ENCODE measurements around the gene ZDHHC16. TPM values are rescaled to one million over a fixed set of nuclear protein-coding genes. Genes with fewer than 3 reads are reported as not detected.
A peak's percentile ranks its signal among the peaks of the same experiment; 100 is the strongest.

Gene ZDHHC16
- total and polyA plus RNA-seq, 2 donors (not counting 1 experiment from before 2014, with no cell fraction given) = 24.1 to 41.5 TPM

DNA sequence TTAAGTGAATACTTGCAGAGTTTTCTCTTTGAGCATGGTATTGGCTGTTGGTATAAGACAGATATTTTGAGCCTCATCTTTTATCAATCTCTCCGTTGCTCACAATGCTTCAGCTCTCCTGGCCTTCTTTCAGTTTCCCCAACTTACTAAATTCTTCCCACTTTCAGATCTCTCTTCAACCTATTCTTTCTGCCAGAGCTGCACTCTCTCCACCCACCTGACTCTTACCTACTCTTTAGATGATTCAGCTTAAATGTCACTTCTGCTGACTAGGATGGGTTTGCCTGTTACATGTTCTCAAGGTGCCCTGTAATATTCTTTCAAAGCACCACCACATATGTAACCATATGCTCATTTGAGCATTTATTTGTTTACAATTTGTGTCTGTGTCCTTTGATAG, 1.8 kb upstream of the ZDHHC16 start:
- Histone ChIP-seq H3K36me3 (replicated peaks in 1 of 2; ENCODE audit: control extremely low read depth in 1 of 2, control insufficient read depth in 1 of 2, extremely low read depth in 1 of 2, insufficient read depth in 2 of 2, low read length in 1 of 2) (peaks cover 0 to 23% of the 10 kb centered on the region in 2 experiments), H3K9ac (ENCODE audit: low read length) (no peak overlapping the region), H2AFZ (ENCODE audit: insufficient read depth, low read depth, low read length, poor library complexity, severe bottlenecking) (no peak overlapping the region), H3K4me3 (ENCODE audit: control extremely low read depth in 1 of 5, extremely low read depth in 1 of 5, insufficient read depth in 1 of 5, low read depth in 2 of 5, low read length in 4 of 5) (no peak overlapping the region), H3K27me3 (replicated peaks in 1 of 4; ENCODE audit: control extremely low read depth in 1 of 4, control insufficient read depth in 3 of 4, insufficient read depth in 4 of 4, low read length in 3 of 4) (no peaks in the 10 kb centered on the region), H4K20me1 (ENCODE audit: control insufficient read depth, insufficient read depth, low read length, poor library complexity, severe bottlenecking) (no peaks in the 10 kb centered on the region), H3K9me3 (ENCODE audit: control extremely low read depth in 1 of 3, control insufficient read depth in 2 of 3, insufficient read depth in 1 of 3, low read length in 2 of 3) (no peaks in the 10 kb centered on the region), H3K27ac (ENCODE audit: low read length in 2 of 2) (no peak overlapping the region), H3K79me2 (ENCODE audit: control insufficient read depth, insufficient read depth, low read length) (peaks cover 61% of the 10 kb centered on the region), H3K4me1 (ENCODE audit: control insufficient read depth in 2 of 2, insufficient read depth in 2 of 2, low read length in 2 of 2) (peaks cover 18 to 26% of the 10 kb centered on the region in 2 donors), H3K4me2 (replicated peaks; ENCODE audit: low read depth, low read length, poor library complexity, severe bottlenecking) (no peak overlapping the region)
- ChIA-PET CTCF (interaction anchor here (2.8 kb wide), 1 partner anchor 39 kb away, joined by 5 read pairs; no protein-coding TSS in a partner anchor), POLR2A (no interaction called here)
- no peak for TF ChIP-seq EZH2 (IDR thresholded peaks at IDR 0.05; ENCODE audit: borderline replicate concordance, insufficient read depth, low read depth, low read length, poor library complexity, severe bottlenecking)
- TF ChIP-seq, protein P1, sequence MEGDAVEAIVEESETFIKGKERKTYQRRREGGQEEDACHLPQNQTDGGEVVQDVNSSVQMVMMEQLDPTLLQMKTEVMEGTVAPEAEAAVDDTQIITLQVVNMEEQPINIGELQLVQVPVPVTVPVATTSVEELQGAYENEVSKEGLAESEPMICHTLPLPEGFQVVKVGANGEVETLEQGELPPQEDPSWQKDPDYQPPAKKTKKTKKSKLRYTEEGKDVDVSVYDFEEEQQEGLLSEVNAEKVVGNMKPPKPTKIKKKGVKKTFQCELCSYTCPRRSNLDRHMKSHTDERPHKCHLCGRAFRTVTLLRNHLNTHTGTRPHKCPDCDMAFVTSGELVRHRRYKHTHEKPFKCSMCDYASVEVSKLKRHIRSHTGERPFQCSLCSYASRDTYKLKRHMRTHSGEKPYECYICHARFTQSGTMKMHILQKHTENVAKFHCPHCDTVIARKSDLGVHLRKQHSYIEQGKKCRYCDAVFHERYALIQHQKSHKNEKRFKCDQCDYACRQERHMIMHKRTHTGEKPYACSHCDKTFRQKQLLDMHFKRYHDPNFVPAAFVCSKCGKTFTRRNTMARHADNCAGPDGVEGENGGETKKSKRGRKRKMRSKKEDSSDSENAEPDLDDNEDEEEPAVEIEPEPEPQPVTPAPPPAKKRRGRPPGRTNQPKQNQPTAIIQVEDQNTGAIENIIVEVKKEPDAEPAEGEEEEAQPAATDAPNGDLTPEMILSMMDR (IDR thresholded peaks at IDR 0.05) = no peak
- ATAC-seq (ENCODE audit: low read depth) = no peak
- Mint-ChIP-seq H3K4me1 (peaks cover 39% of the 10 kb centered on the region), H3K27me3 (no peaks in the 10 kb centered on the region), H3K4me3 (peak overlapping the region; percentile 99), H3K9me3 (ENCODE audit: insufficient read depth) (no peaks in the 10 kb centered on the region), H3K27ac (no peak overlapping the region)
- no peak for DNase-seq
- 40% methylated on average over 1 of the region's 1 CpG for WGBS (ENCODE audit: insufficient coverage)
- intact Hi-C loops (cut with micrococcal nuclease) = loop anchor here (2.0 kb wide), 1 partner anchor 189 kb away; the partner anchor contains the start of gene MORN4

DNA sequence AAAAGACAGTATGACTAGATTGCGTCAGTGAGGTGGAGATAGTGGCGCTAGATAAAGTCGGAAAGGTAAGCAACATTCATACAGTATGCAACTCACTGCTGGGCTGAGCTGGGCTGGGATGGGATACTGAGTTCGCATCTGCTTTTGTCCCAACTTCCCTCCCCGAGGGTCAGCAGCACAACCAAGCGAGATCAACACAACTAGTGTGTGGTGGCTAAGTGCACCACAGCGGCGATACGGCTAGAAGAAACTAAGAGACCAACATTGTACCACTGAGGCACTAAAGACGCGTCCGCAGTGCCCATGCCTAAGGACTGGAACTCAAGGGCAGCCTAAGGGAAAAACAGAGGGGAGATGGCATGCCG, 636 bp upstream of the ZDHHC16 start:
- Histone ChIP-seq H3K27me3 (replicated peaks in 1 of 4; ENCODE audit: control extremely low read depth in 1 of 4, control insufficient read depth in 3 of 4, insufficient read depth in 4 of 4, low read length in 3 of 4) (no peaks in the 10 kb centered on the region), H3K79me2 (ENCODE audit: control insufficient read depth, insufficient read depth, low read length) (peaks cover 70% of the 10 kb centered on the region), H4K20me1 (ENCODE audit: control insufficient read depth, insufficient read depth, low read length, poor library complexity, severe bottlenecking) (peaks cover 5% of the 10 kb centered on the region), H3K36me3 (replicated peaks in 1 of 2; ENCODE audit: control extremely low read depth in 1 of 2, control insufficient read depth in 1 of 2, extremely low read depth in 1 of 2, insufficient read depth in 2 of 2, low read length in 1 of 2) (peaks cover 0 to 19% of the 10 kb centered on the region in 2 experiments), H3K4me3 (ENCODE audit: control extremely low read depth in 1 of 5, extremely low read depth in 1 of 5, insufficient read depth in 1 of 5, low read depth in 2 of 5, low read length in 4 of 5) (peak overlapping the region; percentile 67 to 92 (median 81)), H2AFZ (ENCODE audit: insufficient read depth, low read depth, low read length, poor library complexity, severe bottlenecking) (peak overlapping the region; percentile 83), H3K4me1 (ENCODE audit: control insufficient read depth in 2 of 2, insufficient read depth in 2 of 2, low read length in 2 of 2) (peaks cover 18 to 26% of the 10 kb centered on the region in 2 donors), H3K9me3 (ENCODE audit: control extremely low read depth in 1 of 3, control insufficient read depth in 2 of 3, insufficient read depth in 1 of 3, low read length in 2 of 3) (no peaks in the 10 kb centered on the region), H3K27ac (ENCODE audit: low read length in 2 of 2) (peak overlapping the region; percentile 34 to 67), H3K9ac (ENCODE audit: low read length) (peak overlapping the region; percentile 80), H3K4me2 (replicated peaks; ENCODE audit: low read depth, low read length, poor library complexity, severe bottlenecking) (peak overlapping the region; percentile 86)
- POLR2A ChIA-PET = no interaction called here
- Mint-ChIP-seq H3K4me3 (peak overlapping the region; percentile 99), H3K27ac (peak overlapping the region; percentile 97), H3K27me3 (no peaks in the 10 kb centered on the region), H3K9me3 (ENCODE audit: insufficient read depth) (no peaks in the 10 kb centered on the region), H3K4me1 (peaks cover 41% of the 10 kb centered on the region)
- 1% methylated on average over 7 of the region's 13 CpGs for WGBS (ENCODE audit: insufficient coverage)
- intact Hi-C loops (cut with micrococcal nuclease) = loop anchor here (2.0 to 5.0 kb wide), 2 partner anchors 108 to 187 kb away; partner anchors contain the start of gene MORN4
- CTCF ChIA-PET = interaction anchor here (0.8 to 2.8 kb wide), 2 partner anchors 40 to 109 kb away, joined by 3 to 5 read pairs; no protein-coding TSS in a partner anchor
- ATAC-seq (ENCODE audit: low read depth) (no peak), DNase-seq (no peak)
- TF ChIP-seq, protein P1 (IDR thresholded peaks at IDR 0.05) = no peak
- no peak for TF ChIP-seq EZH2 (IDR thresholded peaks at IDR 0.05; ENCODE audit: borderline replicate concordance, insufficient read depth, low read depth, low read length, poor library complexity, severe bottlenecking)

Data from B cell (primary cell).